OCI-LY7 (cell line): Measurements from ENCODE around the gene MCM5. TPM values are rescaled to one million over a fixed set of nuclear protein-coding genes. Genes with fewer than 3 reads are reported as not detected.

Source experiments
- BruUV-seq: library from RNA; stranded (reverse); fragments of 400-500 nt; replicated peaks from 2 replicates; lab custom pipeline; 2021; lab: Mats Ljungman, UMichigan
- CTCF ChIA-PET: fragments of 300-600 bp; sonication (Branson Sonifier 250); formaldehyde crosslinking; loops from one replicate; lab custom pipeline; 2022; ENCODE audit warnings: antibody characterized with exemption; ENCODE audit not compliant: unreplicated experiment; lab: Charles Lee
- POLR2A ChIA-PET: fragments of 300-600 bp; sonication (Branson Sonifier 250); formaldehyde crosslinking; loops from one replicate; lab custom pipeline; 2022; ENCODE audit warnings: antibody characterized with exemption; lab: Charles Lee
- DNase-seq: peaks from one replicate; pipeline ENCODE4 v3.0.0-alpha.2; 2015; ENCODE audit warnings: low spot score
- H2AFZ ChIP-seq: fragments of 200-600 bp; sonication (generic), shearing (Covaris generic); 2 replicates; pipeline ENCODE4 v1.6.1; 2014; ENCODE audit warnings: mild to moderate bottlenecking, antibody characterized with exemption, low read length, moderate library complexity
- H3K27ac ChIP-seq: fragments of 200-600 bp; sonication (generic); 2 replicates; pipeline ENCODE4 v1.5.1; 2014; ENCODE audit warnings: mixed run types, low read depth, mild to moderate bottlenecking, moderate library complexity, low read length, inconsistent platforms; ENCODE audit not compliant: poor library complexity, severe bottlenecking
- H3K36me3 ChIP-seq: fragments of 200-600 bp; sonication (generic); 2 replicates; pipeline ENCODE4 v1.6.1; 2014; ENCODE audit warnings: mild to moderate bottlenecking, antibody characterized with exemption, low read length, moderate library complexity, mixed read lengths; ENCODE audit not compliant: insufficient read depth
- H3K4me1 ChIP-seq: fragments of 200-600 bp; sonication (generic); 2 replicates; pipeline ENCODE4 v1.5.1; 2014; ENCODE audit warnings: mild to moderate bottlenecking, low read length; ENCODE audit not compliant: insufficient read depth, poor library complexity, severe bottlenecking
- H3K4me2 ChIP-seq: fragments of 200-600 bp; sonication (generic); 2 replicates; pipeline ENCODE4 v1.6.1; 2014; ENCODE audit warnings: mild to moderate bottlenecking, low read length
- H3K4me3 ChIP-seq: fragments of 200-600 bp; sonication (generic); 2 replicates; pipeline ENCODE4 v1.5.1; 2014; ENCODE audit warnings: mild to moderate bottlenecking, low read depth, low read length; ENCODE audit not compliant: poor library complexity, severe bottlenecking
- H3K79me2 ChIP-seq: fragments of 200-600 bp; sonication (generic); 2 replicates; pipeline ENCODE4 v1.6.1; 2016; ENCODE audit warnings: low read depth, mild to moderate bottlenecking, low read length, moderate library complexity, mixed read lengths; ENCODE audit not compliant: insufficient read depth
- H3K9me2 ChIP-seq: fragments of 200-600 bp; sonication (generic); 2 replicates; pipeline ENCODE4 v1.6.1; 2016; ENCODE audit warnings: mild to moderate bottlenecking, low read length, mixed read lengths; ENCODE audit not compliant: insufficient read depth
- H3K9me3 ChIP-seq: fragments of 200-600 bp; sonication (generic); 2 replicates; pipeline ENCODE4 v1.6.1; 2014; ENCODE audit warnings: mild to moderate bottlenecking, mixed run types, low read length, mixed read lengths
- H4K20me1 ChIP-seq: fragments of 200-600 bp; sonication (generic); 2 replicates; pipeline ENCODE4 v1.6.1; 2014; ENCODE audit warnings: mild to moderate bottlenecking, antibody characterized with exemption, low read length, moderate library complexity, mixed read lengths; ENCODE audit not compliant: insufficient read depth
- CTCF ChIP-seq: fragments of 200-600 bp; sonication (generic); conservative IDR thresholded peaks from 2 replicates; pipeline ENCODE4 v1.5.1; 2014; ENCODE audit warnings: mild to moderate bottlenecking, antibody characterized with exemption, low read length, moderate library complexity, mixed read lengths
- EZH2phosphoT487 ChIP-seq: fragments of 200-600 bp; sonication (generic); IDR thresholded peaks from 2 replicates; pipeline ENCODE4 v1.6.1; 2018; ENCODE audit warnings: low read depth, borderline replicate concordance, mild to moderate bottlenecking, mixed run types, antibody characterized with exemption, low read length, moderate library complexity, mixed read lengths
- intact Hi-C: fragments of 100-400 bp; cut with micrococcal nuclease; formaldehyde crosslinking; loops from one replicate; pipeline ENCODE4 v1.10.0; 2022; ENCODE audit not compliant: unreplicated experiment
- total RNA-seq, 2 experiments: library from RNA; depleted of rRNA in 1 of 2; stranded (reverse); fragments of >200 nt in 1 of 2; shearing (Covaris generic) in 1 of 2; gene quantifications; 2 replicates each; pipeline ENCODE4 v1.2.3, GENCODE V29; 2014 to 2022

MCM5 gene
- total RNA-seq, 2 experiments from 2014 or later: 242 to 360 TPM

- BruUV-seq: no TSS peak
- Histone ChIP-seq H3K27ac (peak overlapping the region; percentile 57), H3K4me3 (peak overlapping the region; percentile 4)
Measured at GRCh38 chr22:35376728-35377472, 23.0 kb upstream of the MCM5 start.

GRCh38 chr22:35377735-35378134 lies 22.2 kb upstream of the MCM5 start:
- Histone ChIP-seq H3K36me3 (no peaks in the 10 kb centered on the region), H2AFZ (peak overlapping the region; percentile 83; the same call in 1 of the 2 replicates), H4K20me1 (no peaks in the 10 kb centered on the region), H3K4me2 (peak overlapping the region; percentile 42), H3K27ac (peak overlapping the region; percentile 57), H3K9me2 (no peaks in the 10 kb centered on the region), H3K4me3 (no peak overlapping the region), H3K79me2 (no peaks in the 10 kb centered on the region), H3K9me3 (no peaks in the 10 kb centered on the region), H3K4me1 (peaks cover 51% of the 10 kb centered on the region)
- BruUV-seq: no TSS peak
- CTCF ChIA-PET: no interaction called here
- TF ChIP-seq EZH2phosphoT487 (no peak), CTCF (no peak)
- no peak for DNase-seq
- POLR2A ChIA-PET: no interaction called here
- intact Hi-C loops: no loop called here

More at GRCh38 chr22:35376728-35377472, 23.0 kb upstream of the MCM5 start:
- POLR2A ChIA-PET: interaction anchor here (0.6 to 0.7 kb wide), 5 partner anchors 11 to 226 kb away, joined by 3 to 5 read pairs (median 3); no protein-coding TSS in a partner anchor
- DNase-seq: peak; percentile 92
- Histone ChIP-seq H3K4me2 (peak overlapping the region; percentile 42), H3K4me1 (peaks cover 49% of the 10 kb centered on the region), H3K36me3 (no peaks in the 10 kb centered on the region), H3K9me3 (no peaks in the 10 kb centered on the region), H2AFZ (peak overlapping the region; percentile 83), H4K20me1 (no peaks in the 10 kb centered on the region), H3K9me2 (no peaks in the 10 kb centered on the region), H3K79me2 (no peaks in the 10 kb centered on the region)
- intact Hi-C loops: no loop called here
- CTCF ChIA-PET: no interaction called here
- no peak for TF ChIP-seq CTCF
- TF ChIP-seq EZH2phosphoT487: no peak

GRCh38 chr22:35378621-35379020 lies 21.3 kb upstream of the MCM5 start:
- ChIA-PET CTCF (no interaction called here), POLR2A (interaction anchor here (0.6 kb wide), 1 partner anchor 30 kb away, joined by 3 read pairs; no protein-coding TSS in a partner anchor)
- Histone ChIP-seq H3K27ac (no peak overlapping the region), H3K4me1 (peaks cover 51% of the 10 kb centered on the region), H3K79me2 (no peaks in the 10 kb centered on the region), H3K9me3 (no peaks in the 10 kb centered on the region), H3K4me2 (peak overlapping the region; percentile 42; the same call in 1 of the 2 replicates), H3K36me3 (no peaks in the 10 kb centered on the region), H3K9me2 (no peaks in the 10 kb centered on the region), H3K4me3 (no peak overlapping the region), H4K20me1 (no peaks in the 10 kb centered on the region), H2AFZ (no peak overlapping the region)
- intact Hi-C loops: no loop called here
- DNase-seq: no peak
- no TSS peak for BruUV-seq
- TF ChIP-seq EZH2phosphoT487: no peak
- no peak for TF ChIP-seq CTCF
